Trophoblast cell (in vitro differentiated cells and primary cell): Measurements from ENCODE around the gene GALNT18.

Source experiments
- DNase-seq, 2 donors: peaks; one replicate each; pipeline ENCODE4 v3.0.0-alpha.2; 2016
- H2AFZ ChIP-seq: 2 replicates; pipeline ENCODE4 v1.6.1; 2013; ENCODE audit warnings: low read length, moderate library complexity, mild to moderate bottlenecking; ENCODE audit not compliant: insufficient read depth, poor library complexity
- H2AK5ac ChIP-seq: 2 replicates; pipeline ENCODE4 v1.6.1; 2013; ENCODE audit warnings: mild to moderate bottlenecking, low read length
- H2BK120ac ChIP-seq: 2 replicates; pipeline ENCODE4 v1.6.1; 2013; ENCODE audit warnings: low read length, mild to moderate bottlenecking, moderate library complexity; ENCODE audit not compliant: insufficient read depth, poor library complexity
- H2BK12ac ChIP-seq: 2 replicates; pipeline ENCODE4 v1.6.1; 2013; ENCODE audit warnings: mild to moderate bottlenecking, low read length, moderate library complexity
- H2BK5ac ChIP-seq: 2 replicates; pipeline ENCODE4 v1.6.1; 2013; ENCODE audit warnings: low read length, low read depth, moderate library complexity, mild to moderate bottlenecking; ENCODE audit not compliant: poor library complexity
- H3K14ac ChIP-seq: 2 replicates; pipeline ENCODE4 v1.6.1; 2013; ENCODE audit warnings: mild to moderate bottlenecking, low read length
- H3K18ac ChIP-seq: 2 replicates; pipeline ENCODE4 v1.6.1; 2013; ENCODE audit warnings: mild to moderate bottlenecking, low read length
- H3K23ac ChIP-seq: 2 replicates; pipeline ENCODE4 v1.6.1; 2013; ENCODE audit warnings: low read length
- H3K27ac ChIP-seq: 2 replicates; pipeline ENCODE4 v1.5.1; 2013; ENCODE audit warnings: low read depth, mild to moderate bottlenecking, inconsistent platforms, low read length, moderate library complexity
- H3K27me3 ChIP-seq: 2 replicates; pipeline ENCODE4 v1.6.1; 2013; ENCODE audit warnings: inconsistent platforms, mild to moderate bottlenecking, low read length, moderate library complexity; ENCODE audit not compliant: insufficient read depth
- H3K36me3 ChIP-seq, 2 experiments: 1 replicate in 1 of 2; 2 replicates in 1 of 2; pipeline ENCODE4 v1.6.1; 2013; ENCODE audit warnings: low read length in 2 of 2, mild to moderate bottlenecking in 2 of 2, moderate library complexity in 1 of 2; ENCODE audit not compliant: insufficient read depth in 2 of 2, control insufficient read depth in 1 of 2
- H3K4ac ChIP-seq: 2 replicates; pipeline ENCODE4 v1.6.1; 2013; ENCODE audit warnings: low read depth, mild to moderate bottlenecking, low read length, moderate library complexity
- H3K4me1 ChIP-seq, 2 experiments: 1 replicate in 1 of 2; 2 replicates in 1 of 2; pipeline ENCODE4 v1.6.1; 2013; ENCODE audit warnings: low read length in 2 of 2, mild to moderate bottlenecking in 2 of 2, moderate library complexity in 1 of 2; ENCODE audit not compliant: insufficient read depth in 2 of 2, control insufficient read depth in 1 of 2
- H3K4me2 ChIP-seq: 2 replicates; pipeline ENCODE4 v1.6.1; 2013; ENCODE audit warnings: inconsistent platforms, mild to moderate bottlenecking, low read length, moderate library complexity
- H3K4me3 ChIP-seq: 2 replicates; pipeline ENCODE4 v1.5.1; 2013; ENCODE audit warnings: mild to moderate bottlenecking, low read depth, low read length, inconsistent platforms
- H3K79me1 ChIP-seq: one replicate; pipeline ENCODE4 v1.6.1; 2013; ENCODE audit warnings: low read length
- H3K79me2 ChIP-seq: 2 replicates; pipeline ENCODE4 v1.6.1; 2013; ENCODE audit warnings: low read length, mild to moderate bottlenecking; ENCODE audit not compliant: control insufficient read depth, insufficient read depth, poor library complexity
- H3K9ac ChIP-seq: 2 replicates; pipeline ENCODE4 v1.6.1; 2013; ENCODE audit warnings: mild to moderate bottlenecking, low read length
- H3K9me3 ChIP-seq: 2 replicates; pipeline ENCODE4 v1.6.1; 2013; ENCODE audit warnings: low read depth, mild to moderate bottlenecking, control low read depth, inconsistent platforms, low read length; ENCODE audit not compliant: insufficient read depth
- H4K12ac ChIP-seq: 2 replicates; pipeline ENCODE4 v1.6.1; 2013; ENCODE audit warnings: low read depth, mild to moderate bottlenecking, low read length, moderate library complexity
- H4K8ac ChIP-seq: 2 replicates; pipeline ENCODE4 v1.6.1; 2013; ENCODE audit warnings: low read depth, mild to moderate bottlenecking, low read length, moderate library complexity
- H4K91ac ChIP-seq: one replicate; pipeline ENCODE4 v1.6.1; 2013; ENCODE audit warnings: low read depth, mild to moderate bottlenecking, low read length, moderate library complexity
- WGBS: extraction: QIAGEN DNeasy Blood & Tissue Kit; methylation state at CpG from one replicate; pipeline ENCODE4 v1.1.7; 2013; ENCODE audit warnings: missing lambda C conversion rate; ENCODE audit not compliant: insufficient read length, insufficient coverage; ENCODE audit errors: extremely low coverage; 5-methylcytosine and 5-hydroxymethylcytosine counted together

The GALNT18 gene

DNA sequence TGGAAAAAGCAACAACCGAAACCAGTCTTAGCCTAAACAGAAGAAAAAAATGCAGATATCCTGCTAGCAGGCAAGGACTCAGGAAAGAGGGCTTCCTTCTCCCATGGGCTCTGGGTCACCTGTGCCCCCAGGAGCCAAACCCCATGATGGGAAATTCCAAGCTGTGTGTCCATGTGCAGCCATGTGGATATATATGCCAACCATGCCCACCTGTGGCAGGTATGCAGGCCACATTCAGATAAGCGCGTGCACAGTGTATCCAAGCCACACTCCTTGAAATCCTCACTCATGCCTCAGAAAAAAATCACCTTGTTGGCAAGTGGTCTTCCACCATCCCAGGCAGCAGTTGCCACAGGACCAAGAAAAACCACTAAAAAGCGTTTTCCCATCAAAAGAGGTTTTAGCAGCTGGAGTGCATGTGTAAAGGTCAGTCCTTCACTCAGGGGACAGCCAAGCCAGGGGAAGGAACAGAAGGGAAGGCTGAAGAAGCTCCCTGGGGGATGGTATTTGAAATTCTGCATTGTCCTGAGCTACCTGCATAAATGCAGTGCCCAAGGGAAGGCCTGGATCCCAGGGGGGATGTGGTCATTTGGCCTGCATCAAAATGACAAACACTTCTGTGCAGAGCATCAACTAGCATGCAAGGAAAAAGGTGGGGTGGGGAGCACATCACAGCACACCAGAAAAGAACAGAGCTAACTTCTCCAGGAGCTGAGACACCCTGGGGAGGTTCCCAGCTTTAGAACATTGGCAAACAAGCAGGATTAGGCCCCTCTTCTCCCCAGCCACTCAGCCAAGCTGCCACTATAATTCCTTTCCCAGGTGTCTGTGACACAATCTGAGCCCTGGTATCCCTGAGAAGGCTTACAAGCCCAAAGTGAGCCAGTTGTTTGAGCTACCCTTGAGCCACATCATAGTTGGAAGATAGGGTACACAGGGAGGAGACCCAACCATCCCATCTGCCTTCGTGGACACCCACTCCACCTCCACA is 76.2 kb downstream of the GALNT18 start:
- H3K4me3 ChIP-seq = no peak overlapping the region
- no peak for DNase-seq
- H2BK12ac ChIP-seq = no peak overlapping the region
- no peaks in the 10 kb centered on the region for H3K79me1 ChIP-seq
- no peaks in the 10 kb centered on the region for H3K36me3 ChIP-seq
- no peaks in the 10 kb centered on the region for H3K4me1 ChIP-seq
- H2AK5ac ChIP-seq = no peak overlapping the region
- H3K79me2 ChIP-seq = no peaks in the 10 kb centered on the region
- H4K91ac ChIP-seq = no peak overlapping the region
- H3K27ac ChIP-seq = no peak overlapping the region
- H3K4me2 ChIP-seq = no peak overlapping the region
- no peak overlapping the region for H2BK120ac ChIP-seq
- H4K8ac ChIP-seq = no peak overlapping the region
- no peak overlapping the region for H2AFZ ChIP-seq
- no peak overlapping the region for H3K18ac ChIP-seq
- H2BK5ac ChIP-seq = no peak overlapping the region
- H3K23ac ChIP-seq = no peak overlapping the region
- H3K4ac ChIP-seq = no peak overlapping the region
- H4K12ac ChIP-seq = no peak overlapping the region
- no peak overlapping the region for H3K9ac ChIP-seq
- no CpG with 5 or more reads among the region's 5 CpGs for WGBS
- peaks cover 3% of the 10 kb centered on the region for H3K9me3 ChIP-seq
- no peak overlapping the region for H3K14ac ChIP-seq
- H3K27me3 ChIP-seq = no peaks in the 10 kb centered on the region

DNA sequence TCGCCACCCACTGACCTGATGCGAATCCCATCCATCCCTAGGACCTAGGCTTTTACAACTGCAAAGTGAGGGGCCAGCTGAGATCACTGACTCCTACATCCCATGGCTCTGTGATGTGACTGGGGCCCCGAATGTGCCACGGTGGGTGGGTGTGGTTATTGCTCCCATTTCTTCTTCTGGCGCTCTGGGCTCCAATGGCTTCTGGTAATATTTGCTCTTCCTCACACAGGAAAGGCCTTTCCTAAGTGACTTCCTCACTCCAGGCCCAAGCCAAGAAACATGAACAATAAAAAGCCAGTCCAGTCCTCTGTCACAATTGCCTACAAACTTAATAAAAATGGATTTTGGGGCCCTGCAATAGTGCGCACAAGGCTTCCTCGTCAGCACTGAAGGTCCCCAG is 78.1 kb downstream of the GALNT18 start:
- Histone ChIP-seq H3K27ac (no peak overlapping the region), H3K4me1 (no peaks in the 10 kb centered on the region), H2BK12ac (no peak overlapping the region), H2BK120ac (no peak overlapping the region), H3K4me2 (no peak overlapping the region), H4K8ac (no peak overlapping the region), H3K9ac (no peak overlapping the region), H3K9me3 (peaks cover 1% of the 10 kb centered on the region), H2BK5ac (no peak overlapping the region), H3K79me1 (no peaks in the 10 kb centered on the region), H2AK5ac (no peak overlapping the region), H3K18ac (no peak overlapping the region), H3K4ac (no peak overlapping the region), H3K79me2 (no peaks in the 10 kb centered on the region), H2AFZ (no peak overlapping the region), H3K14ac (no peak overlapping the region), H3K27me3 (no peaks in the 10 kb centered on the region), H3K23ac (no peak overlapping the region), H3K36me3 (no peaks in the 10 kb centered on the region), H4K91ac (no peak overlapping the region), H3K4me3 (no peak overlapping the region), H4K12ac (no peak overlapping the region)
- DNase-seq = no peak
- no CpG with 5 or more reads among the region's 7 CpGs for WGBS

DNA sequence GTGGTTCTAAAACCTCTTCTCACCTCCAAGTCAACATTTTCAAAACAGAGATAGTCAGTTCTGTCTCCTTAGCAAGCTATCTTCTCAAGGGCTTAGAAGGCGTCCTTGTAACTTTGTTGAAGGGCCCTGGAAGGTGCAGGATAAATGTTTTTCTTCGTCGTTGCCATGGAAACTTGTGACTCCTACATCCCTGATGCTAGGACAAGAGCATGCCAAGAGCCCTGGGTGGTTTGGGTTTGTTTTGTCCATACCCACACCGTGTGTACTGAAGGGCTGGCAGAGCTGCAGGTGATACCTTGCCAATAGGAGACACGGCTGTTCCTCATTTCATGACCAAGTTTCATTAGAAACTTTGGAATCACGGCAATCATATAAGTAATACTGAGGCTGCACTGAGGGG is 81.6 kb downstream of the GALNT18 start:
- Histone ChIP-seq H2BK12ac (no peak overlapping the region), H3K14ac (no peak overlapping the region), H3K4ac (no peak overlapping the region), H2AFZ (no peak overlapping the region), H3K79me2 (no peaks in the 10 kb centered on the region), H3K79me1 (no peaks in the 10 kb centered on the region), H2BK5ac (no peak overlapping the region), H4K8ac (no peak overlapping the region), H3K27me3 (no peaks in the 10 kb centered on the region), H3K4me3 (no peak overlapping the region), H2BK120ac (no peak overlapping the region), H4K12ac (no peak overlapping the region), H3K4me1 (peaks cover 5 to 7% of the 10 kb centered on the region in 2 experiments), H3K4me2 (no peak overlapping the region), H3K18ac (no peak overlapping the region), H3K27ac (no peak overlapping the region), H3K23ac (no peak overlapping the region), H4K91ac (no peak overlapping the region), H2AK5ac (no peak overlapping the region), H3K9ac (no peak overlapping the region), H3K36me3 (no peaks in the 10 kb centered on the region), H3K9me3 (peaks cover 1% of the 10 kb centered on the region)
- DNase-seq = no peak
- no CpG with 5 or more reads among the region's 6 CpGs for WGBS

DNA sequence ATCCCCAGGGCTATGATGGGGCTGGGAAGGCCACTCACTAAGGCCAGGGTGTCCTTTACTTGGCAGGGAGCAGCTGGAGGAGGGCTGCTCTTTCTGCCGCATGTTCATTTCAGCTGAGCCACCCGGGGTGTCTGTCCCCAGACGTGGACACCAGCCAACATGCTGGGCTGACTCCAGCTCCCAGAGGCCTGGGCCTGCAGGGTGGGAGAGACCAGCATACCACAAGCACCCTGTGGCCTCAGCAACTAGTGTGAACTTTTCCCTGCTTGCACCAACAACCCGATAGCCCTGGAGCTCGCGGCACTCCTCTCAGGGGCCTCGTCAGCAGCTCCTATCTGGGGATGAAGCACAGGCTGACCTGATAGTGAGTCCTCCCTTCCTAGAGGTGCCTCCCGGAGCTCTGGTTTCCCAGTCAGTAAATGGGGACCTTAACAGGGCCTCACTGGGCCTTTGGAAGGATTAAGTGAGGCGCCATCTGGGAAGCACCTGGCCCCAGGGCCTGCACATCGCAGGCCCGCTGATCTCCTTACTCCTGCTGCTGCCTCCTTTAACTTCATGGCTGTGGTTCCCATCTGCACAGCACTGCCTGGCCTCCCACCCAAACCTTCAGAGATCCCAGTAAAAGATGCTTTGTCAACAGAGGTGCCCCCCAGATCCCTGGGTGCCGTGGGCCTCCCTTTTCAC is 83.4 kb downstream of the GALNT18 start:
- Histone ChIP-seq H3K14ac (no peak overlapping the region), H3K27me3 (no peaks in the 10 kb centered on the region), H3K4ac (no peak overlapping the region), H3K9ac (no peak overlapping the region), H3K79me1 (no peaks in the 10 kb centered on the region), H3K79me2 (no peaks in the 10 kb centered on the region), H2BK12ac (no peak overlapping the region), H2AK5ac (no peak overlapping the region), H3K4me3 (no peak overlapping the region), H3K4me1 (peaks cover 5 to 7% of the 10 kb centered on the region in 2 experiments), H3K4me2 (no peak overlapping the region), H3K27ac (no peak overlapping the region), H2BK5ac (no peak overlapping the region), H4K8ac (no peak overlapping the region), H3K9me3 (peaks cover 1% of the 10 kb centered on the region), H2AFZ (peak overlapping the region; percentile 26), H3K23ac (no peak overlapping the region), H2BK120ac (no peak overlapping the region), H4K12ac (no peak overlapping the region), H4K91ac (no peak overlapping the region), H3K36me3 (no peaks in the 10 kb centered on the region), H3K18ac (no peak overlapping the region)
- DNase-seq = no peak
- WGBS = no CpG with 5 or more reads among the region's 12 CpGs
